K562 (cell line): Measurements from ENCODE around the gene CRADD. TPM values are rescaled to one million over a fixed set of nuclear protein-coding genes. Genes with fewer than 3 reads are reported as not detected.

Source experiments
- ATAC-seq: fragments of 200-7000 bp; cut with Tn5 transposase; 3 replicates; pipeline ENCODE4 v1.9.1; 2020; ENCODE audit warnings: moderate library complexity
- BruUV-seq: library from RNA; stranded (reverse); fragments of 400-500 nt; replicated peaks from 2 replicates; lab custom pipeline; 2021; lab: Mats Ljungman, UMichigan
- CTCF ChIA-PET: fragments of 300-600 bp; formaldehyde crosslinking; extraction: SDS; loops from one replicate; lab custom pipeline; 2021; ENCODE audit warnings: low intra/inter-chr PET ratio; lab: Yijun Ruan, JAX
- POLR2A ChIA-PET: fragments of 300-600, 350-650 bp; sonication (Branson Sonifier 250); formaldehyde crosslinking; extraction: SDS; loops from one replicate; lab custom pipeline; 2021; ENCODE audit warnings: antibody characterized with exemption, inconsistent platforms; lab: Yijun Ruan, JAX
- DNase-seq, 4 experiments: peaks; one replicate each; pipeline versions ENCODE4 v3.0.0 to v3.0.0-alpha.2; 2011 to 2018; ENCODE audit warnings: low spot score in 3 of 4, mixed read lengths in 3 of 4; ENCODE audit errors: extremely low read depth in 1 of 4
- FAIRE-seq: peaks from 2 replicates; lab custom pipeline; 2011; peaks lifted over from hg19 to GRCh38; lab: Jason Lieb, UNC
- H2AFZ ChIP-seq: 2 replicates; pipeline ENCODE4 v1.6.0; 2011; ENCODE audit warnings: low read depth, low read length, control low read depth, inconsistent platforms
- H3K27ac ChIP-seq: fragments of 200-600 bp; 3 replicates; pipeline ENCODE4 v1.8.0; 2011; ENCODE audit warnings: low read depth, mild to moderate bottlenecking, control low read depth, inconsistent platforms, low read length, moderate library complexity, mixed read lengths; ENCODE audit errors: extremely low read depth
- H3K27me3 ChIP-seq, 2 experiments: fragments of 300-600 bp in 1 of 2; 2 replicates in 1 of 2; 3 replicates in 1 of 2; pipeline versions ENCODE4 v1.6.0 to v1.8.0; 2011; ENCODE audit warnings: inconsistent platforms in 2 of 2, low read length in 2 of 2, mild to moderate bottlenecking in 1 of 2, mixed read lengths in 1 of 2, moderate library complexity in 1 of 2; ENCODE audit not compliant: control insufficient read depth in 2 of 2, insufficient read depth in 2 of 2
- H3K36me3 ChIP-seq: fragments of 300-600 bp; 3 replicates; pipeline ENCODE4 v1.8.0; 2011; ENCODE audit warnings: mild to moderate bottlenecking, low read length, inconsistent platforms; ENCODE audit not compliant: control insufficient read depth, insufficient read depth
- H3K4me1 ChIP-seq, 2 experiments: fragments of 200-600 bp in 1 of 2; replicated peaks in 1 of 2; 2 replicates in 1 of 2; 3 replicates in 1 of 2; pipeline versions ENCODE4 v1.5.1 to v1.8.0; 2011; ENCODE audit warnings: inconsistent platforms in 2 of 2, low read length in 2 of 2, mild to moderate bottlenecking in 1 of 2, mixed read lengths in 1 of 2, moderate library complexity in 1 of 2; ENCODE audit not compliant: control insufficient read depth in 2 of 2, insufficient read depth in 2 of 2
- H3K4me2 ChIP-seq: 2 replicates; pipeline ENCODE4 v1.6.1; 2011; ENCODE audit warnings: low read length, control low read depth, inconsistent platforms, mixed read lengths; ENCODE audit not compliant: insufficient read depth
- H3K4me3 ChIP-seq: fragments of 200-600 bp; sonication (generic), shearing (Covaris generic); 2 replicates; pipeline ENCODE4 v1.5.1; 2016; ENCODE audit warnings: control low read depth, inconsistent platforms
- H3K79me2 ChIP-seq: fragments of 200-600 bp; 3 replicates; pipeline ENCODE4 v1.8.0; 2011; ENCODE audit warnings: low read length, inconsistent platforms; ENCODE audit not compliant: control insufficient read depth, insufficient read depth
- H3K9ac ChIP-seq, 2 experiments: 2 replicates each; pipeline versions ENCODE4 v1.6.0 to v1.6.1; 2011; ENCODE audit warnings: low read depth in 2 of 2, low read length in 2 of 2, control low read depth in 1 of 2, inconsistent platforms in 1 of 2, mild to moderate bottlenecking in 1 of 2, mixed read lengths in 1 of 2; ENCODE audit not compliant: insufficient read depth in 1 of 2
- H3K9me1 ChIP-seq: one replicate; pipeline ENCODE4 v1.6.0; 2011; ENCODE audit warnings: inconsistent platforms, mild to moderate bottlenecking, low read length, moderate library complexity; ENCODE audit not compliant: control insufficient read depth, insufficient read depth
- H3K9me3 ChIP-seq: replicated peaks from 2 replicates; pipeline ENCODE4 v1.5.1; 2011; ENCODE audit warnings: low read depth, low read length, inconsistent platforms; ENCODE audit not compliant: control insufficient read depth, insufficient read depth
- H4K20me1 ChIP-seq: replicated peaks from 2 replicates; pipeline ENCODE4 v1.6.1; 2011; ENCODE audit warnings: low read length, inconsistent platforms, mixed read lengths; ENCODE audit not compliant: control insufficient read depth, insufficient read depth
- GABPA ChIP-seq: fragments of 200-800 bp; sonication (Bioruptor generic); conservative IDR thresholded peaks from 2 replicates; pipeline ENCODE4 v1.6.1; 2016; ENCODE audit warnings: low read depth, missing genetic modification characterization, missing compliant biosample characterization
- NEUROD1 ChIP-seq: fragments of 150-350 bp; IDR thresholded peaks from 2 replicates; pipeline ENCODE4 v1.6.1; 2014; ENCODE audit warnings: borderline replicate concordance, low read length, low read depth; ENCODE audit not compliant: partially characterized antibody
- WGBS: fragments of 100-300 bp; shearing (Covaris generic); methylation state at CpG from one replicate; pipeline ENCODE4 v1.1.6; 2016; ENCODE audit warnings: low coverage, mixed read lengths; ENCODE audit not compliant: insufficient coverage; ENCODE audit errors: missing lambda C conversion rate; 5-methylcytosine and 5-hydroxymethylcytosine counted together
- in situ Hi-C: fragments of 300-500 bp; cut with MboI; formaldehyde crosslinking; loops from 4 replicates; pipeline ENCODE4 v1.15.0; 2018; ENCODE audit warnings: inconsistent platforms, mixed read lengths
- intact Hi-C: fragments of 100-400 bp; cut with micrococcal nuclease; formaldehyde crosslinking; loops from 2 replicates; pipeline ENCODE4 v1.14.2; 2022
- polyA plus RNA-seq, 8 experiments: library from polyadenylated mRNA; depleted of rRNA in 4 of 8; stranded (reverse) in 5 of 8; unstranded in 3 of 8; fragments of >200 nt; fragmentation: Nextera tagmentation in 2 of 8; fragmentation: Illumina TruSeq in 1 of 8; extraction: Ambion mirVana in 2 of 8; extraction: Trizol in 1 of 8; gene quantifications; 2 replicates each; pipeline versions ENCODE4 v1.2.1 to v1.2.3, GENCODE V29; 2011 to 2014; ENCODE audit warnings: inconsistent platforms in 1 of 8, missing spikeins in 1 of 8
- total RNA-seq, 7 experiments: library from RNA; depleted of rRNA in 6 of 7; stranded (reverse); fragments of >200 nt in 6 of 7; fragmentation: Illumina TruSeq in 2 of 7; extraction: Trizol in 2 of 7; gene quantifications; 2 replicates each; pipeline versions ENCODE4 v1.2.1 to v1.2.3, GENCODE V29; 2011 to 2021; ENCODE audit warnings: low replicate concordance in 1 of 7
- TF ChIP-seq, protein P1 (sequence below): fragments of 450-650 bp; IDR thresholded peaks from 2 replicates; pipeline ENCODE4 v1.6.1; 2016; ENCODE audit warnings: mild to moderate bottlenecking, moderate library complexity
- TF ChIP-seq, protein P2 (sequence below): fragments of 250-450 bp; sonication (Bioruptor Pico); IDR thresholded peaks from 2 replicates; pipeline ENCODE4 v1.6.1; 2021; ENCODE audit warnings: mild to moderate bottlenecking
- TF ChIP-seq, protein P3 (sequence below): fragments of 450-650 bp; conservative IDR thresholded peaks from 2 replicates; pipeline ENCODE4 v1.6.1; 2016; ENCODE audit warnings: missing genetic modification characterization, low read depth, mild to moderate bottlenecking, missing compliant biosample characterization, moderate library complexity

Gene CRADD
- total and polyA plus RNA-seq, 9 of the 15 experiments (the other 6 are each of a cell fraction or from before 2014, with no cell fraction given) = 20.5 to 41.1 (median 25.9) TPM

DNA sequence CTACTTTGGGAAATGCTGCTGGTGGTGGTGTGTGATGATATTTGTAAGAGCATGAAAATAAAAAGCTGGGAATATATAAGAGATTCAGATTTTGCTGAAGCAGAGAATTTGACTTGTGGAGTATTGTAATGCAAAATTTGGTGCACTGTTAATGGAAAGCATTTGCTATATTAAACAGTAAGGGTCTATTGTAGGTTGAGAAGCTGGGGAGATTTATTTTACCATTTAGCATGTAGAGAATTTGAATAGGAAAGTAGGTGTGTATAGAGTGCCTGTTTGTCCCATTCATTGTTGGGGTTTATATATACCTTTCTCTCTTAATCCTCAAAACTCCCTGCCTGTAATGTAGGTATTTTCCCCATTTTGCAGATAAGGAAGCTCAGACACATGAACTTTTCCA, 48.4 kb downstream of the CRADD start (continued):
- TF ChIP-seq NEUROD1 = no peak
- TF ChIP-seq GABPA (tag) = no peak

DNA sequence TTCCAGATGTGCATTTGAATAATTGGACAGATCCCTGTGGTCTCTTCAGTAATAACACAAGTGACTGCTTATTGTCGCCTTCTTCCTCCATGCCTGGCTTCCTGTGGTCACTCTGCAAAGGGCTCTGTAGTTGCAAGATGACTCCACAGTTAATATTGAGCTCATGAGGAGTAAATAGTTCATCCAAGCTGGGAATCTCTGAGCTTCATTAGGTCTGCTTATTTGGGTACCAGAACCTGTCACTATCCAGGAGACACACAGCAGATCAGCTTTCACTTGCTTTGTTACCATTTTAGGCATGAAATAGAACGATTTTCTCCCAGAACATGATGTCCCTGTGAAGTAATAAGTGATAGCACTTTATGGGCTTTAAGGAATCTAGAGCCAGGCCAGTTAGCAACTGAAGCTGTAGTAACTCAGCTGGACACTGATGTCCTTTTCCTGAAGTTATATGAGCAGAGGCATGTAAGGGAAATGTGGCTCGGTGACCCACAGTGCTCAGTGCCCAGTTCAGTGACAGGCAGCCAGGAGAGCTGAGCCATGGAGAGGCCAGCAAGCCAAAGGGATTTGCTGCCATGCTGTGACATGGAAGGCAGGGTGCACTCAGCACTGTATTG, 50.1 kb downstream of the CRADD start:
- Histone ChIP-seq H3K9me3 (no peaks in the 10 kb centered on the region; the same call in 1 of the 2 replicates), H3K4me1 (no peaks in the 10 kb centered on the region; a peak in 3 of 5 replicates), H3K27ac (no peak overlapping the region), H3K4me2 (no peak overlapping the region), H3K27me3 (no peaks in the 10 kb centered on the region), H3K9ac (0 out of 4 replicates have a peak overlapping the region, but pooled peaks of 1 of the 2 experiments have one; percentile 49), H3K4me3 (no peak overlapping the region), H3K9me1 (no peaks in the 10 kb centered on the region), H2AFZ (0 out of 2 replicates have a peak overlapping the region, but pooled peaks have one; percentile 14), H3K79me2 (no peaks in the 10 kb centered on the region), H4K20me1 (no peaks in the 10 kb centered on the region), H3K36me3 (no peaks in the 10 kb centered on the region)
- BruUV-seq = no TSS peak
- ATAC-seq (peak; percentile 70), DNase-seq (no peak), FAIRE-seq (no peak)
- ChIA-PET CTCF (no interaction called here), POLR2A (interaction anchor here (0.7 to 1.9 kb wide), 6 partner anchors 8 to 22 kb away, joined by 3 to 7 read pairs (median 4); no protein-coding TSS in a partner anchor)
- intact Hi-C loops (no loop called here), in situ Hi-C loops (no loop called here)
- WGBS = 33% methylated on average over 3 of the region's 3 CpGs
- TF ChIP-seq, protein P1, sequence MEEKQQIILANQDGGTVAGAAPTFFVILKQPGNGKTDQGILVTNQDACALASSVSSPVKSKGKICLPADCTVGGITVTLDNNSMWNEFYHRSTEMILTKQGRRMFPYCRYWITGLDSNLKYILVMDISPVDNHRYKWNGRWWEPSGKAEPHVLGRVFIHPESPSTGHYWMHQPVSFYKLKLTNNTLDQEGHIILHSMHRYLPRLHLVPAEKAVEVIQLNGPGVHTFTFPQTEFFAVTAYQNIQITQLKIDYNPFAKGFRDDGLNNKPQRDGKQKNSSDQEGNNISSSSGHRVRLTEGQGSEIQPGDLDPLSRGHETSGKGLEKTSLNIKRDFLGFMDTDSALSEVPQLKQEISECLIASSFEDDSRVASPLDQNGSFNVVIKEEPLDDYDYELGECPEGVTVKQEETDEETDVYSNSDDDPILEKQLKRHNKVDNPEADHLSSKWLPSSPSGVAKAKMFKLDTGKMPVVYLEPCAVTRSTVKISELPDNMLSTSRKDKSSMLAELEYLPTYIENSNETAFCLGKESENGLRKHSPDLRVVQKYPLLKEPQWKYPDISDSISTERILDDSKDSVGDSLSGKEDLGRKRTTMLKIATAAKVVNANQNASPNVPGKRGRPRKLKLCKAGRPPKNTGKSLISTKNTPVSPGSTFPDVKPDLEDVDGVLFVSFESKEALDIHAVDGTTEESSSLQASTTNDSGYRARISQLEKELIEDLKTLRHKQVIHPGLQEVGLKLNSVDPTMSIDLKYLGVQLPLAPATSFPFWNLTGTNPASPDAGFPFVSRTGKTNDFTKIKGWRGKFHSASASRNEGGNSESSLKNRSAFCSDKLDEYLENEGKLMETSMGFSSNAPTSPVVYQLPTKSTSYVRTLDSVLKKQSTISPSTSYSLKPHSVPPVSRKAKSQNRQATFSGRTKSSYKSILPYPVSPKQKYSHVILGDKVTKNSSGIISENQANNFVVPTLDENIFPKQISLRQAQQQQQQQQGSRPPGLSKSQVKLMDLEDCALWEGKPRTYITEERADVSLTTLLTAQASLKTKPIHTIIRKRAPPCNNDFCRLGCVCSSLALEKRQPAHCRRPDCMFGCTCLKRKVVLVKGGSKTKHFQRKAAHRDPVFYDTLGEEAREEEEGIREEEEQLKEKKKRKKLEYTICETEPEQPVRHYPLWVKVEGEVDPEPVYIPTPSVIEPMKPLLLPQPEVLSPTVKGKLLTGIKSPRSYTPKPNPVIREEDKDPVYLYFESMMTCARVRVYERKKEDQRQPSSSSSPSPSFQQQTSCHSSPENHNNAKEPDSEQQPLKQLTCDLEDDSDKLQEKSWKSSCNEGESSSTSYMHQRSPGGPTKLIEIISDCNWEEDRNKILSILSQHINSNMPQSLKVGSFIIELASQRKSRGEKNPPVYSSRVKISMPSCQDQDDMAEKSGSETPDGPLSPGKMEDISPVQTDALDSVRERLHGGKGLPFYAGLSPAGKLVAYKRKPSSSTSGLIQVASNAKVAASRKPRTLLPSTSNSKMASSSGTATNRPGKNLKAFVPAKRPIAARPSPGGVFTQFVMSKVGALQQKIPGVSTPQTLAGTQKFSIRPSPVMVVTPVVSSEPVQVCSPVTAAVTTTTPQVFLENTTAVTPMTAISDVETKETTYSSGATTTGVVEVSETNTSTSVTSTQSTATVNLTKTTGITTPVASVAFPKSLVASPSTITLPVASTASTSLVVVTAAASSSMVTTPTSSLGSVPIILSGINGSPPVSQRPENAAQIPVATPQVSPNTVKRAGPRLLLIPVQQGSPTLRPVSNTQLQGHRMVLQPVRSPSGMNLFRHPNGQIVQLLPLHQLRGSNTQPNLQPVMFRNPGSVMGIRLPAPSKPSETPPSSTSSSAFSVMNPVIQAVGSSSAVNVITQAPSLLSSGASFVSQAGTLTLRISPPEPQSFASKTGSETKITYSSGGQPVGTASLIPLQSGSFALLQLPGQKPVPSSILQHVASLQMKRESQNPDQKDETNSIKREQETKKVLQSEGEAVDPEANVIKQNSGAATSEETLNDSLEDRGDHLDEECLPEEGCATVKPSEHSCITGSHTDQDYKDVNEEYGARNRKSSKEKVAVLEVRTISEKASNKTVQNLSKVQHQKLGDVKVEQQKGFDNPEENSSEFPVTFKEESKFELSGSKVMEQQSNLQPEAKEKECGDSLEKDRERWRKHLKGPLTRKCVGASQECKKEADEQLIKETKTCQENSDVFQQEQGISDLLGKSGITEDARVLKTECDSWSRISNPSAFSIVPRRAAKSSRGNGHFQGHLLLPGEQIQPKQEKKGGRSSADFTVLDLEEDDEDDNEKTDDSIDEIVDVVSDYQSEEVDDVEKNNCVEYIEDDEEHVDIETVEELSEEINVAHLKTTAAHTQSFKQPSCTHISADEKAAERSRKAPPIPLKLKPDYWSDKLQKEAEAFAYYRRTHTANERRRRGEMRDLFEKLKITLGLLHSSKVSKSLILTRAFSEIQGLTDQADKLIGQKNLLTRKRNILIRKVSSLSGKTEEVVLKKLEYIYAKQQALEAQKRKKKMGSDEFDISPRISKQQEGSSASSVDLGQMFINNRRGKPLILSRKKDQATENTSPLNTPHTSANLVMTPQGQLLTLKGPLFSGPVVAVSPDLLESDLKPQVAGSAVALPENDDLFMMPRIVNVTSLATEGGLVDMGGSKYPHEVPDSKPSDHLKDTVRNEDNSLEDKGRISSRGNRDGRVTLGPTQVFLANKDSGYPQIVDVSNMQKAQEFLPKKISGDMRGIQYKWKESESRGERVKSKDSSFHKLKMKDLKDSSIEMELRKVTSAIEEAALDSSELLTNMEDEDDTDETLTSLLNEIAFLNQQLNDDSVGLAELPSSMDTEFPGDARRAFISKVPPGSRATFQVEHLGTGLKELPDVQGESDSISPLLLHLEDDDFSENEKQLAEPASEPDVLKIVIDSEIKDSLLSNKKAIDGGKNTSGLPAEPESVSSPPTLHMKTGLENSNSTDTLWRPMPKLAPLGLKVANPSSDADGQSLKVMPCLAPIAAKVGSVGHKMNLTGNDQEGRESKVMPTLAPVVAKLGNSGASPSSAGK = no peak
- TF ChIP-seq, protein P2, sequence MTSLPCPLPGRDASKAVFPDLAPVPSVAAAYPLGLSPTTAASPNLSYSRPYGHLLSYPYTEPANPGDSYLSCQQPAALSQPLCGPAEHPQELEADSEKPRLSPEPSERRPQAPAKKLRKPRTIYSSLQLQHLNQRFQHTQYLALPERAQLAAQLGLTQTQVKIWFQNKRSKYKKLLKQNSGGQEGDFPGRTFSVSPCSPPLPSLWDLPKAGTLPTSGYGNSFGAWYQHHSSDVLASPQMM = no peak
- TF ChIP-seq, protein P3, sequence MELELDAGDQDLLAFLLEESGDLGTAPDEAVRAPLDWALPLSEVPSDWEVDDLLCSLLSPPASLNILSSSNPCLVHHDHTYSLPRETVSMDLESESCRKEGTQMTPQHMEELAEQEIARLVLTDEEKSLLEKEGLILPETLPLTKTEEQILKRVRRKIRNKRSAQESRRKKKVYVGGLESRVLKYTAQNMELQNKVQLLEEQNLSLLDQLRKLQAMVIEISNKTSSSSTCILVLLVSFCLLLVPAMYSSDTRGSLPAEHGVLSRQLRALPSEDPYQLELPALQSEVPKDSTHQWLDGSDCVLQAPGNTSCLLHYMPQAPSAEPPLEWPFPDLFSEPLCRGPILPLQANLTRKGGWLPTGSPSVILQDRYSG (tag) = no peak
